ENCODE results near the gene KHNYN.

DNA sequence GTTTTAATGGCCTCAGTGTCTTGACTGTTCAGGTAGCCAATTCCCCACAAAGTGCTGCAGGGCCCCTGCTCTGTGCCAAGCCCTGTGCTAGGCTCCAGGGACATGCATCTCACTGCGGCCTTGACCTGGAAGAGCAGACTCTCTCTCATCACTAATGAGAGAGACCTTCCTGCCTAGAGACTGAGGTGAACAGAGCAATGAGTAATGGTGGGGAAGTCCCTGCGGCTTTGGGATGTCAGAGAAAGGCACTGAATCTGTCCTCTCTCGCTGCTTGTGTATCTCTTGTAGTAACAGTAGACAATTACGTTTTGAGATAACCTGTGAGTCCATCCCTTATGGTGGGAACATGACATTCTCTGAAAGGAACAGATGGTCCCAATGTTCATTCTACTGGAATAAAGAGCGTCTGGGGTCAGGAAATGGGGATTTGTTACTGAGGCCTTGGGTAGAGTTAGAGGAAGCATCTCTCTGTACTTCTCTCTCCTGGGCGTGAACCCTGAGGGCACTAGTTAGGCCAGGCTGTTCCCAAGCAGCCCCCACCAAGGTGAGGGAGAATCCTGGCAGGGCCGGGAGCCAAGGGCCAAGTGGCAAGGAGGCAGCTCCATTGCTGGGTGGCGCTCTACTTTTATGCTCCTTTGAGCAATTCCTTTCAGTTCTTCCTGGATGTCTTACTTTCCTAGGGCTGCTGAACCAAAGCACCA is 48.2 kb upstream of the KHNYN start:
- TF ChIP-seq, protein P1, sequence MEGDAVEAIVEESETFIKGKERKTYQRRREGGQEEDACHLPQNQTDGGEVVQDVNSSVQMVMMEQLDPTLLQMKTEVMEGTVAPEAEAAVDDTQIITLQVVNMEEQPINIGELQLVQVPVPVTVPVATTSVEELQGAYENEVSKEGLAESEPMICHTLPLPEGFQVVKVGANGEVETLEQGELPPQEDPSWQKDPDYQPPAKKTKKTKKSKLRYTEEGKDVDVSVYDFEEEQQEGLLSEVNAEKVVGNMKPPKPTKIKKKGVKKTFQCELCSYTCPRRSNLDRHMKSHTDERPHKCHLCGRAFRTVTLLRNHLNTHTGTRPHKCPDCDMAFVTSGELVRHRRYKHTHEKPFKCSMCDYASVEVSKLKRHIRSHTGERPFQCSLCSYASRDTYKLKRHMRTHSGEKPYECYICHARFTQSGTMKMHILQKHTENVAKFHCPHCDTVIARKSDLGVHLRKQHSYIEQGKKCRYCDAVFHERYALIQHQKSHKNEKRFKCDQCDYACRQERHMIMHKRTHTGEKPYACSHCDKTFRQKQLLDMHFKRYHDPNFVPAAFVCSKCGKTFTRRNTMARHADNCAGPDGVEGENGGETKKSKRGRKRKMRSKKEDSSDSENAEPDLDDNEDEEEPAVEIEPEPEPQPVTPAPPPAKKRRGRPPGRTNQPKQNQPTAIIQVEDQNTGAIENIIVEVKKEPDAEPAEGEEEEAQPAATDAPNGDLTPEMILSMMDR (IDR thresholded peaks at IDR 0.05; ENCODE audit: insufficient read depth, low read length, poor library complexity, severe bottlenecking), result no peak
- TF ChIP-seq EZH2phosphoT487 (conservative IDR thresholded peaks at IDR 0.05; ENCODE audit: low read length), result no peak
